Stimulated activated effector memory CD8-positive, alpha-beta T cell treated with anti-CD3 and anti-CD28 coated beads, Interleukin-12 subunit alpha, Interleukin-12 subunit beta, amount 100 ng/mL, for 72 hours (primary cell): ENCODE results near the gene LAG3.

Experiments
- ATAC-seq: fragments of 150-1000 bp; cut with Tn5 transposase; 2 replicates; pipeline ENCODE4 v1.10.0; 2021
- DNase-seq, 2 donors: peaks; one replicate each; pipeline ENCODE4 v3.0.0; 2021 to 2022; ENCODE audit warnings: low spot score in 2 of 2
- H3K27ac Mint-ChIP-seq: one replicate; pipeline ENCODE4 v1.8.0; 2022; ENCODE audit warnings: mild to moderate bottlenecking, mixed read lengths
- H3K36me3 Mint-ChIP-seq: one replicate; pipeline ENCODE4 v1.8.0; 2022; ENCODE audit warnings: mild to moderate bottlenecking, mixed read lengths
- H3K4me1 Mint-ChIP-seq: one replicate; pipeline ENCODE4 v1.8.0; 2022; ENCODE audit warnings: mixed read lengths
- H3K4me3 Mint-ChIP-seq: one replicate; pipeline ENCODE4 v1.8.0; 2022; ENCODE audit warnings: mild to moderate bottlenecking, mixed read lengths
- H3K9me3 Mint-ChIP-seq: one replicate; pipeline ENCODE4 v1.8.0; 2022; ENCODE audit warnings: mixed read lengths

The LAG3 gene

GRCh38 chr12:6787309-6787708 is 15.0 kb downstream of the LAG3 start:
- DNase-seq (no peak), ATAC-seq (no peak)
- H3K9me3 Mint-ChIP-seq = no peaks in the 10 kb centered on the region
- no peak overlapping the region for H3K27ac Mint-ChIP-seq
- H3K4me3 Mint-ChIP-seq = no peak overlapping the region
- H3K4me1 Mint-ChIP-seq = peaks cover 42% of the 10 kb centered on the region
- H3K36me3 Mint-ChIP-seq = no peaks in the 10 kb centered on the region

GRCh38 chr12:6788972-6789924 is 16.9 kb downstream of the LAG3 start, which contains the start of gene CD4:
CD4 (plus strand) TSS chr12:6789528; CDS start chr12:6800139, 10,611 bp downstream.
- peak within 1 kb of the TSS; percentile 61 for H3K4me3 Mint-ChIP-seq
- no peak for DNase-seq
- no peaks in the 10 kb centered on the region for H3K9me3 Mint-ChIP-seq
- H3K4me1 Mint-ChIP-seq = peaks cover 35% of the 10 kb centered on the region
- peak; percentile 67 for ATAC-seq
- H3K36me3 Mint-ChIP-seq = peaks cover under 1% of the 10 kb centered on the region
- H3K27ac Mint-ChIP-seq = peak within 1 kb of the TSS; percentile 54

GRCh38 chr12:6790496-6791150 is 18.3 kb downstream of the LAG3 start:
- ATAC-seq (no peak), DNase-seq (no peak)
- Mint-ChIP-seq H3K27ac (no peak overlapping the region), H3K36me3 (peaks cover 12% of the 10 kb centered on the region), H3K4me1 (peaks cover 35% of the 10 kb centered on the region), H3K4me3 (peak overlapping the region; percentile 61), H3K9me3 (no peaks in the 10 kb centered on the region)

GRCh38 chr12:6791931-6792520 is 19.7 kb downstream of the LAG3 start:
- H3K4me1 Mint-ChIP-seq = peaks cover 27% of the 10 kb centered on the region
- no peaks in the 10 kb centered on the region for H3K9me3 Mint-ChIP-seq
- peak; percentile 25 for ATAC-seq

GRCh38 chr12:6792522-6793201 is 20.3 kb downstream of the LAG3 start:
- peaks cover 12% of the 10 kb centered on the region for H3K36me3 Mint-ChIP-seq
- DNase-seq = no peak
- no peaks in the 10 kb centered on the region for H3K9me3 Mint-ChIP-seq
- peak overlapping the region; percentile 76 for H3K27ac Mint-ChIP-seq
- H3K4me3 Mint-ChIP-seq = peak overlapping the region; percentile 61
- peak; percentile 40 for ATAC-seq
- H3K4me1 Mint-ChIP-seq = peaks cover 26% of the 10 kb centered on the region

More at GRCh38 chr12:6791931-6792520, 19.7 kb downstream of the LAG3 start:
- peaks cover 12% of the 10 kb centered on the region for H3K36me3 Mint-ChIP-seq
- DNase-seq = no peak
- H3K4me3 Mint-ChIP-seq = peak overlapping the region; percentile 61
- H3K27ac Mint-ChIP-seq = peak overlapping the region; percentile 76

- H3K4me1 Mint-ChIP-seq = peaks cover 15% of the 10 kb centered on the region
- H3K36me3 Mint-ChIP-seq = peaks cover 12% of the 10 kb centered on the region
- ATAC-seq = no peak
- H3K4me3 Mint-ChIP-seq = no peak overlapping the region
- no peak overlapping the region for H3K27ac Mint-ChIP-seq
- DNase-seq = no peak
- no peaks in the 10 kb centered on the region for H3K9me3 Mint-ChIP-seq
Measured at GRCh38 chr12:6795088-6795487, 22.8 kb downstream of the LAG3 start.

- H3K4me3 Mint-ChIP-seq = no peak overlapping the region
- H3K27ac Mint-ChIP-seq = no peak overlapping the region
- ATAC-seq (no peak), DNase-seq (no peak)
- peaks cover 14% of the 10 kb centered on the region for H3K36me3 Mint-ChIP-seq
- peaks cover 14% of the 10 kb centered on the region for H3K4me1 Mint-ChIP-seq
- H3K9me3 Mint-ChIP-seq = no peaks in the 10 kb centered on the region
Measured at GRCh38 chr12:6796576-6796975, 24.3 kb downstream of the LAG3 start.

- DNase-seq (no peak), ATAC-seq (no peak)
- Mint-ChIP-seq H3K4me1 (no peaks in the 10 kb centered on the region), H3K36me3 (peaks cover 23% of the 10 kb centered on the region), H3K27ac (no peak overlapping the region), H3K4me3 (no peak overlapping the region), H3K9me3 (no peaks in the 10 kb centered on the region)
Measured at GRCh38 chr12:6799147-6799546, 26.8 kb downstream of the LAG3 start.

- Mint-ChIP-seq H3K4me3 (no peak overlapping the region), H3K4me1 (peaks cover 8% of the 10 kb centered on the region), H3K36me3 (peaks cover 32% of the 10 kb centered on the region), H3K27ac (no peak overlapping the region), H3K9me3 (no peaks in the 10 kb centered on the region)
- DNase-seq = no peak
- ATAC-seq = no peak
Measured at GRCh38 chr12:6807170-6807569, 34.9 kb downstream of the LAG3 start.

GRCh38 chr12:6809056-6809455 is 36.7 kb downstream of the LAG3 start:
- no peak for ATAC-seq
- H3K27ac Mint-ChIP-seq = no peak overlapping the region
- H3K9me3 Mint-ChIP-seq = no peaks in the 10 kb centered on the region

GRCh38 chr12:6810758-6811157 is 38.4 kb downstream of the LAG3 start:
- ATAC-seq (no peak), DNase-seq (no peak)
- Mint-ChIP-seq H3K27ac (peak overlapping the region; percentile 44), H3K36me3 (peaks cover 12% of the 10 kb centered on the region), H3K4me1 (peaks cover 8% of the 10 kb centered on the region), H3K4me3 (no peak overlapping the region), H3K9me3 (no peaks in the 10 kb centered on the region)

More at GRCh38 chr12:6809056-6809455, 36.7 kb downstream of the LAG3 start:
- DNase-seq = no peak
- peaks cover 8% of the 10 kb centered on the region for H3K4me1 Mint-ChIP-seq
- peaks cover 29% of the 10 kb centered on the region for H3K36me3 Mint-ChIP-seq
- H3K4me3 Mint-ChIP-seq = no peak overlapping the region

GRCh38 chr12:6813363-6813762 is 41.0 kb downstream of the LAG3 start:
- peaks cover 7% of the 10 kb centered on the region for H3K36me3 Mint-ChIP-seq
- H3K9me3 Mint-ChIP-seq = no peaks in the 10 kb centered on the region
- H3K4me3 Mint-ChIP-seq = no peak overlapping the region
- H3K4me1 Mint-ChIP-seq = peaks cover 8% of the 10 kb centered on the region
- H3K27ac Mint-ChIP-seq = no peak overlapping the region
- ATAC-seq (no peak), DNase-seq (no peak)

- H3K27ac Mint-ChIP-seq = no peak overlapping the region
- H3K36me3 Mint-ChIP-seq = peaks cover 4% of the 10 kb centered on the region
- no peak for DNase-seq
- peaks cover 9% of the 10 kb centered on the region for H3K4me1 Mint-ChIP-seq
- H3K4me3 Mint-ChIP-seq = no peak overlapping the region
- no peak for ATAC-seq
- no peaks in the 10 kb centered on the region for H3K9me3 Mint-ChIP-seq
Measured at GRCh38 chr12:6816598-6816997, 44.3 kb downstream of the LAG3 start.

- DNase-seq (no peak), ATAC-seq (no peak)
- no peak overlapping the region for H3K27ac Mint-ChIP-seq
- peaks cover 4% of the 10 kb centered on the region for H3K36me3 Mint-ChIP-seq
- H3K4me1 Mint-ChIP-seq = peaks cover 13% of the 10 kb centered on the region
- H3K4me3 Mint-ChIP-seq = no peak overlapping the region
- no peaks in the 10 kb centered on the region for H3K9me3 Mint-ChIP-seq
Measured at GRCh38 chr12:6817098-6817497, 44.8 kb downstream of the LAG3 start.

GRCh38 chr12:6817662-6818157 is 45.4 kb downstream of the LAG3 start:
- no peak for DNase-seq
- no peak for ATAC-seq
- peaks cover 4% of the 10 kb centered on the region for H3K36me3 Mint-ChIP-seq
- no peak overlapping the region for H3K4me3 Mint-ChIP-seq
- peaks cover 17% of the 10 kb centered on the region for H3K4me1 Mint-ChIP-seq
- H3K9me3 Mint-ChIP-seq = no peaks in the 10 kb centered on the region
- H3K27ac Mint-ChIP-seq = no peak overlapping the region
